ENCODE measurements around the gene PMM1.

DNA sequence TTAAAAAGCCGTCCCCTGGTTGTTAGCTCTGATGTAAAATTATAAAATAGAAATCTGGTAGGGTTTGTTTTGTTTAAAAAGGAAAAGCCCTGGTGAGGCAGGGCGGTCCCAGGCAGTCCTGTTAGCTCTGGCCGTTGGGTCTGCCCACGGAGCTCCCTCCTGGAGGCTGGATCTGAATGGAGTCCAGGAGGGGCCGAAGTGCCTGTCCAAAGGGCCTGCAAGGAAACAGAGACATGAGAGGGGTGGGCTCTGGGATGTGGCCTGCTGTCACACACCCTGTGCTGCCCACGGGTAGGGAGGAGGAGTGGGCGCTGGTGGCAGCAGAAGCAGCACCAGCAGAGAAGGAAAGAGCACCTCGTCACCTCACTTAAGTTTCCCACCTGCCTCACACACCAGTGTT lies 11.3 kb upstream of the PMM1 start:
- TF ChIP-seq POLR2A (IDR thresholded peaks at IDR 0.05) (no peak), POLR2AphosphoS5 (IDR thresholded peaks at IDR 0.05) (no peak), EP300 (IDR thresholded peaks at IDR 0.05) (no peak)
- TF ChIP-seq, protein P1, sequence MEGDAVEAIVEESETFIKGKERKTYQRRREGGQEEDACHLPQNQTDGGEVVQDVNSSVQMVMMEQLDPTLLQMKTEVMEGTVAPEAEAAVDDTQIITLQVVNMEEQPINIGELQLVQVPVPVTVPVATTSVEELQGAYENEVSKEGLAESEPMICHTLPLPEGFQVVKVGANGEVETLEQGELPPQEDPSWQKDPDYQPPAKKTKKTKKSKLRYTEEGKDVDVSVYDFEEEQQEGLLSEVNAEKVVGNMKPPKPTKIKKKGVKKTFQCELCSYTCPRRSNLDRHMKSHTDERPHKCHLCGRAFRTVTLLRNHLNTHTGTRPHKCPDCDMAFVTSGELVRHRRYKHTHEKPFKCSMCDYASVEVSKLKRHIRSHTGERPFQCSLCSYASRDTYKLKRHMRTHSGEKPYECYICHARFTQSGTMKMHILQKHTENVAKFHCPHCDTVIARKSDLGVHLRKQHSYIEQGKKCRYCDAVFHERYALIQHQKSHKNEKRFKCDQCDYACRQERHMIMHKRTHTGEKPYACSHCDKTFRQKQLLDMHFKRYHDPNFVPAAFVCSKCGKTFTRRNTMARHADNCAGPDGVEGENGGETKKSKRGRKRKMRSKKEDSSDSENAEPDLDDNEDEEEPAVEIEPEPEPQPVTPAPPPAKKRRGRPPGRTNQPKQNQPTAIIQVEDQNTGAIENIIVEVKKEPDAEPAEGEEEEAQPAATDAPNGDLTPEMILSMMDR (IDR thresholded peaks at IDR 0.05): no peak

Measured in stomach (tissue), 4 donors.